Ureter (tissue), 1 donor: Measurements from ENCODE around the gene RAB11FIP2. TPM values are rescaled to one million over a fixed set of nuclear protein-coding genes. Genes with fewer than 3 reads are reported as not detected.
"Not testable (repeated sequence)": the region's sequence is repeated elsewhere in the genome, so short reads cannot be mapped to it uniquely, and the experiment has no call there.

Source experiments
- DNase-seq: peaks from one replicate; pipeline ENCODE4 v3.0.0-alpha.2; 2020; ENCODE audit warnings: low spot score
- total RNA-seq: library from RNA; stranded (reverse); gene quantifications from one replicate; pipeline ENCODE4 v1.2.4, GENCODE V29; 2023
- donor health status: DM: yes; HTN: yes; CAD: no.

RAB11FIP2 gene
- total RNA-seq: 74.9 TPM

- peak; percentile 99 for DNase-seq
Measured at GRCh38 chr10:118046395-118047156, at the start of gene RAB11FIP2. TSS of gene RAB11FIP2 (minus strand) at chr10:118046941. CDS start at chr10:118046163, 778 bp downstream.

GRCh38 chr10:118096022-118096421 lies 49.3 kb upstream of the RAB11FIP2 start:
- DNase-seq: no peak

GRCh38 chr10:118092209-118092608 lies 45.5 kb upstream of the RAB11FIP2 start:
- no peak for DNase-seq

- DNase-seq: no peak
Measured at GRCh38 chr10:118080817-118081216, 34.1 kb upstream of the RAB11FIP2 start.

GRCh38 chr10:118076705-118077104 lies 30.0 kb upstream of the RAB11FIP2 start:
- DNase-seq: no peak

- DNase-seq: no peak
Measured at GRCh38 chr10:118072840-118073239, 26.1 kb upstream of the RAB11FIP2 start.

GRCh38 chr10:118067389-118067788 lies 20.6 kb upstream of the RAB11FIP2 start:
- DNase-seq: not testable (repeated sequence)

GRCh38 chr10:118062798-118063238 lies 16.1 kb upstream of the RAB11FIP2 start:
- no peak for DNase-seq

- DNase-seq: no peak
Measured at GRCh38 chr10:118058371-118058770, 11.6 kb upstream of the RAB11FIP2 start.

GRCh38 chr10:118057361-118057760 lies 10.6 kb upstream of the RAB11FIP2 start:
- DNase-seq: no peak

- DNase-seq: peak; percentile 50
Measured at GRCh38 chr10:118054383-118054782, 7.6 kb upstream of the RAB11FIP2 start.

- no peak for DNase-seq
Measured at GRCh38 chr10:118052816-118053215, 6.1 kb upstream of the RAB11FIP2 start.

GRCh38 chr10:118047880-118048279 lies 1.1 kb upstream of the RAB11FIP2 start:
- no peak for DNase-seq

- no peak for DNase-seq
Measured at GRCh38 chr10:118047157-118047719, 497 bp upstream of the RAB11FIP2 start.

GRCh38 chr10:118045837-118046394 lies 825 bp downstream of the RAB11FIP2 start:
- DNase-seq: peak; percentile 56

- DNase-seq: no peak
Measured at GRCh38 chr10:118045158-118045836, 1.4 kb downstream of the RAB11FIP2 start.

GRCh38 chr10:118042827-118043242 lies 3.9 kb downstream of the RAB11FIP2 start:
- DNase-seq: no peak

- DNase-seq: no peak
Measured at GRCh38 chr10:118042336-118042735, 4.4 kb downstream of the RAB11FIP2 start.

- DNase-seq: no peak
Measured at GRCh38 chr10:118041316-118041715, 5.4 kb downstream of the RAB11FIP2 start.

GRCh38 chr10:118036281-118036875 lies 10.4 kb downstream of the RAB11FIP2 start:
- DNase-seq: no peak

GRCh38 chr10:118035354-118036005 lies 11.3 kb downstream of the RAB11FIP2 start:
- no peak for DNase-seq
